ENCODE results near the gene IZUMO4.

DNA sequence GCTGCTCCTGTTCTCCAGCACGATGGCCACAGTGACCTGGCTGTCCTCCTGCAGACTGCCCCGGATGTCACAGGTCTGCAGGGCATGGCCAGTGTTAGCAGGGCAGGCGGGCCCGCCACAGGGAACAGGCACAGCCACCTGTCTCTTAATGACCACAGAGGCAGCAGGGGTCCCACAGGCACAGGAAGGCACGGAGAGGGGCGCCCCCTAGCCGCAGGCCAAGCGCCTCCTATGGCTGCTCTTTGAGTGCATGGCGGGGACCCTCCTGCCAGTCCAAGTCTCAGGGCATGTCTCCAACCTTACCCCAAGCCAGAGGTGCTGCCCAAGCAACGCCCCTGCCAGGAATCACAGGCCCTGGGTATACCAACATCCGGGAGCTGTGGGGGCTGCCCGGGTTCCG is 14.1 kb downstream of the IZUMO4 start:
- TF ChIP-seq, protein P1, sequence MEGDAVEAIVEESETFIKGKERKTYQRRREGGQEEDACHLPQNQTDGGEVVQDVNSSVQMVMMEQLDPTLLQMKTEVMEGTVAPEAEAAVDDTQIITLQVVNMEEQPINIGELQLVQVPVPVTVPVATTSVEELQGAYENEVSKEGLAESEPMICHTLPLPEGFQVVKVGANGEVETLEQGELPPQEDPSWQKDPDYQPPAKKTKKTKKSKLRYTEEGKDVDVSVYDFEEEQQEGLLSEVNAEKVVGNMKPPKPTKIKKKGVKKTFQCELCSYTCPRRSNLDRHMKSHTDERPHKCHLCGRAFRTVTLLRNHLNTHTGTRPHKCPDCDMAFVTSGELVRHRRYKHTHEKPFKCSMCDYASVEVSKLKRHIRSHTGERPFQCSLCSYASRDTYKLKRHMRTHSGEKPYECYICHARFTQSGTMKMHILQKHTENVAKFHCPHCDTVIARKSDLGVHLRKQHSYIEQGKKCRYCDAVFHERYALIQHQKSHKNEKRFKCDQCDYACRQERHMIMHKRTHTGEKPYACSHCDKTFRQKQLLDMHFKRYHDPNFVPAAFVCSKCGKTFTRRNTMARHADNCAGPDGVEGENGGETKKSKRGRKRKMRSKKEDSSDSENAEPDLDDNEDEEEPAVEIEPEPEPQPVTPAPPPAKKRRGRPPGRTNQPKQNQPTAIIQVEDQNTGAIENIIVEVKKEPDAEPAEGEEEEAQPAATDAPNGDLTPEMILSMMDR (IDR thresholded peaks at IDR 0.05; ENCODE audit: low read depth, low read length, missing input control), result no peak
- TF ChIP-seq JUND (IDR thresholded peaks at IDR 0.05), result no peak

All from liver (tissue), 3 donors.